Fibroblast of skin of left quadriceps (primary cell): ENCODE results near the gene NF1.
A peak's percentile ranks its signal among the peaks of the same experiment; 100 is the strongest.

Source experiments
- DNase-seq, 2 experiments: peaks; one replicate each; pipeline ENCODE4 v3.0.0-alpha.2; 2013; ENCODE audit warnings: low read depth in 2 of 2

The NF1 gene

DNA sequence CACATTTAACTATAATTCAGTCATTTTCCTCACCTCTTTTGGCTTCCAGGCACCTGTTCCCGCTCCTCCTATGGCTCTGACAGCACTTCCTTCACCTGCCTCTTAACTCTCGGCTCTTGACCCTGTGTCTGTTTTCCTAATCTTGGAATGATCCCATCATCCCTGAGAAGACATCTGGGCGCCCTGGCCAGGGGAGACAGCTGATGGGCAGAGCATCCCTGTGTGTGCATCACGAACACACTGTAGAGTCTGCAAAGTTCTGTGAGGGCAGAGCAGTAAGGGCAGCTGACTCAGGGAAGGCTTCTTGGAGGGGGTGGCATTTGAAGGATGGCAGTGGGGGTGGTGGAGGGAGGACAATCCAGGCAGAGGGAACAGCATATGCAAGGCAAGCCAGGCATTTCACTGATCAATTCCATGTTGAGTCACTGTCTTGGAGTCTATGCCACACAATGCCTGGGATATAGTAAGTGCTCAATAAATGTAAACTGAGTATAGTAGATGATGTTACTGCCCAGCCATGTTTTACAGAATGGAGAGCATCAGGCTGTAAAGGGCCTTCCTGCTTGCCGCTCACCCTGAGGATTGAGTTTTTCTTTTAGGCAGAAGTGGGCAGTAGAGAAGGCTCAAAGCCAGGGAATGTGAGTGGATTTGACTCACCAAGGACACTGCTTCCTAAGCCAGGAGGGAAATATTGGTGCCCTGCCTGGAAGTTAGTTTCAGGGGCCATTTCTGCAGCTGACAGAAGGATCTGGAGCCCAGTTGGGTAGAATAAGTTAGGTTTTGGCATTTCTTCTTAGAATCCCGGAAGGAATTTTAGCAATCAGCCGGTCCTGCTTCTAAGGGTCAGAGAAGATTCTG is 290.9 kb downstream of the NF1 start:
- no peak for DNase-seq

DNA sequence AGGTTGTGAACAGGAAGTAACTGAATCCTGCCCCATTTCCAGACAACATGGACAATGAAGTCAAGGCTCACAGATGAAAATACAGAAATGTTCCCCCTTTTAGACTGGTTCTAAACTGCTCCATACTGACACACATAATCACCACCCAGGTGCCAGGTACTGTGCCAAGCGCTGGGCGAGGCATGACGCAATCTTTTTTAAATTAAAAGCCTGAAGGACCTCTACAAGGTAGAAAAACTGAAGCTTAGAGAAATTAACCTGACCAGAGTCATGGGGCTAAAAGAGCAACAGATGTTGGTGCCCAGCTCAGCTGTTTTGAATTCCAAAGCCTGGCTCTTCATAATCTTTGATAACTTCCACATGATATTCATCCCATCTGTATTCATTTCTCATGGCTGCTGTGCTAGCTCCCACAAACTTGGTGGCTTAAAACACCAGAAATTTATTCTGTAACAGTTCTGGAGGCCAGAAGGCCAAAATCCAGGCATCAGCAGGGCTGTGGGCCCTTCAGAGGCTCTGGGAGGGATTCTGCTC is 291.8 kb downstream of the NF1 start:
- no peak for DNase-seq

DNA sequence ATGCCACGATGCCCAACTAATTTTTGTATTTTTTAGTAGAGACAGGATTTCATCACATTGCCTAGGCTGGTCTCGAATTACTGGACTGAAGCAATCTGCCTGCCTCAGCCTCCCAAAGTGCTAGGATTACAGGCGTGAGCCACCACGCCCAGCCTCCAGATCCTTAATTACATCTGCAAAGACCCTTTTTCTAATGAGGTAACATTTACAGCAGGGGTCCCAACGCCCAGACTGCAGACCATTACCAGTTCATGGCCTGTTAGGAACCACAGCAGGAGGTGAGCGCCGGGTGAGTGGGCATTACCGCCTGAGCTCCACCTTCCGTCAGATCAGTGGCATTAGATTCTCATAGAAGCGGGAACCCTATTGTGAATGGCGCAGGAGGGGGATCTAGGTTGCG is 292.7 kb downstream of the NF1 start:
- no peak for DNase-seq

DNA sequence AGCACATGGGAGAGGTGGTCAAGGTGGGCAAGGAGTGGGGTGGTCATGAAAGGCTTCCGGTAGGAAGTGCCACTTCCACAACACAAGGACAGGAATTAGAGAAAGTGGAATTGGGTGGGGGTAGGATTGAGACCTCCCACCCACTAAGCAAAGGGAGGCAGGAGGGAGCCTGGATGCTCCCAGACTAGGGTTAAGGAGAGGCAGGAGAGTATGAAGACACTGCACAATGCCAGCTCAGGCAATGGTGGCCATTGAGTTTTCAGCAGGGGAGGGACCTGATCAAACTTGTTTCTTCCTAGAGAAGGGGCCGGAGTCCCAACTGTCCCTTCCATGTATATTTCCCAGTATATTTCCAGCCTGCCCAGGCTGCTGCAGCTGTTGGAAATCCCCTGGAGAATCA is 293.6 kb downstream of the NF1 start:
- DNase-seq = no peak

DNA sequence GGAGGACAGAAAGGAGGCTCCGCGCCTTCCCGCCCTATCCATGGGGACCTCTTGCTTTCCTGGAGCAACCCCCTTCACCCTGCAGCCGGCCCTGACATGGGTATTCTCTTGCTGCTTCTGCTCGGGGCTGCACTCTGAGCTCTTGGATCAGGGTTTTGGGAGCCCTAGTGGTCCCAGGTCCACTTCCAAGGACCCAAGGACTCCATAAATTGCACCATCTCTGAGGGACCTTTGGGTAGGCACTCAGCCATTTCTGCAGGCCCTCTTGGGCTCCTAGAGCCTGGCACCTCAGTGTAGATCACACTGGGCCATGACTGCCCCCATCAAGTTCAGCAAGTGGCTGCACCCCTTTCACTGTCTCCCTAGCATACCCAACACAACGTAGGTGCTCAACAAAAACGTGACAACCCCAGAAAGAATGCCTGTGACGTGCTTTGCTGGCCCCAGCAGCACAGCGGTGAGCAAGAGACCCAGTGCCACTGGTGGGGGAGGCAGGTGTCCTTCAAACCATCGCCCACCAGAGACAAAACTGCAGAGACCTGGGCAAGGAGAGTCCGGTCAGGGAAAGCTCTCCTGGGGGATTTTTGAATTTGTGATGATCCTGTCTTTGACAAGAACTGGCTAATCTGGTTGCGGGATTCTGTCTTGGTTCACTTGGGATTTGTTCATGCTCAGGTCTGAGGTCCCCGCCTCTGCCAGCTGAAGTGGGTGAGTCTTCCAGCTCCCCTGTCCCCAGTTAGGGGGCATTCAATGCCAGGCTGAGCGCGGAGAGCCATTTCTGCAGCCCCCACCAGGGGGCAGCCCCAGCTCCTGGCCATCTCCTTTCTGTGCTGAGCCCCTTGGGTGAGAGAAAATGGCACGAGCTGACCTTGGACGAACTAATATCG is 294.2 kb downstream of the NF1 start:
- no peak for DNase-seq

DNA sequence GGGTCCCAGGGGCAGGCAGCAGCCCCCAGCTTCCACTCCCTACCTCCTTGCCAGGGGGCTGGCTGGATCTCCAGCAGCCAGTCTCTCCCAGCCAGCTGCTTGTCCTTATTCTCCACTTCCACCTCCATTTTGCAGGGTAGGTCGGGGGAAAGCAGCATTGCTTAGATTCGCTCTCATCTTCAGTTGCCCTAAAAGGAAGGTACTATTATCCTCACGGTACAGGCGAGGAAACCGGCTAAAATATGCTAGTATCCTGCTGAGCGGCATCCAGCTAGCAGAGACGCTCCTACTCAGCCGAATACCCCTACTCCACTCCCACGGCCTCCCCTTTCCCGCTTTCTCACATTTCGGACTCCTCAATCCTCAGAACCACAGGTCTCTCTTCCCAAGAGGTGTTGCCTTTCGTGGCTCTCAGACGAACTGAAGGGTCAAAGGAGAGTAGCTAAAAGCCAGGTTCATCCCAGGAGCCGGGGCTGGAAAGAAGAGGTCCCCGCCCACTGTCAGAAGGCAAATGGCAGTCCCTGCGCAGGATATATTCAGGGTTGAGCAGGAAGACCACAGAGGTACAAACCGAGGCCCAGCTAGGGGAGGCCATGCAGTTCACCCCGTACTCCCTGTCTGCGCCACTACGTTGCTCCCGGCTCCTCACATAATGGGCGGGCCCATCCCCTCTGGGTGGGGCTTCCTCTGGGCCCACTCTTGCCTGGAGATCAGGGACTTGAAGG is 295.0 kb downstream of the NF1 start:
- no peak for DNase-seq

DNA sequence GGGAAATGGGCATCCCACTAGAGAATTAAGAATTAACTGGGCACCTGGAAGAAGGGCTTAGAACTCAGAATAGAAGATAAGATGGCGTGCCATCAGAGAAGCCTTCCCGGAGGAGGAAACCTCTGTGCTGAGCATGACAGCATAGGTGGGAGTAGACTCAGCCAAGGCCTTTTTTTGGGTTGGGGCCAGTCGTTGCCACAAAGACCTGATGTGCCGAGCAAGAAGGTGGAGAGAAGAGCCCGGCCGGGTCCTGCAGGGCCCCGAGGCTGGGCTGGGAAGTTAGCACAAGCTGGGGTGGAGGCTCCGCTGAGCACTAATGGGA is 295.6 kb downstream of the NF1 start:
- DNase-seq = no peak

DNA sequence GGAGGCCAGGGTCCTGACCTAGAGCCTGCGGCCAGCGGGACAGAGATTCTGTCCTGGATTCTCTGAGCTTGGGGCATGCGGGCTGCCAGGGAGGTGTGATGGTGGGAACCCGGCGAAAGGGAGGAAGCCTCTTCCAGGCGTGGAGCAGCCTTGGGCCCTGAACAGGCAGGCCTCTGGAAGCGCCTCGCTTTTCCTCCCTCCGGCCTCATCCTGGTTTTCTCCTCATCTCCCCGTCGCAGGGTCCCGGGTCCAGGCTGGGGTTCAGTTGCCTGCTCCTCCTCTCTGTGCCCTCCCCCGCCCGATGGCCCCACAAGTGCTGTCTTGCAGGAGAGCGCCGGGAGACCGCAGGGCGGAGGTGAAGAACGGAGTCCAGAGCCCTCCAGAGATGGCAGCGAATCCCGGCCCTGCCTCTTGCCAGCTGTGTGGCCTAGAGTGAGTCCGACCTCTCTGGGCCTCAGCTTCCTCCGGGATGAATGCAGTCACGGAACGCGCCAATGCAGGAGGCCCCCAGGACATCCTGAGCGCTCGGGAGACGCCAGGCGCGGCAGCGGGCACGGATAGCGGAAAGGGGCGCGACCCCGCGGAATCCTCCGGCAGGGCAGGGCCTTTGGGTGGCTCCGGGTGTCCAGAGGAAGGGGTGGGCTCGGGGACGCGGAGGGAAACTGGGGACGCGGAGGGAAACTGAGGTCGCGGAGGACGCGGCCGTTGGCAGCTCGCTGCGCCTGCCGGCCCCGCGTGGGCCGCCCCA is 296.1 kb downstream of the NF1 start:
- DNase-seq = no peak

DNA sequence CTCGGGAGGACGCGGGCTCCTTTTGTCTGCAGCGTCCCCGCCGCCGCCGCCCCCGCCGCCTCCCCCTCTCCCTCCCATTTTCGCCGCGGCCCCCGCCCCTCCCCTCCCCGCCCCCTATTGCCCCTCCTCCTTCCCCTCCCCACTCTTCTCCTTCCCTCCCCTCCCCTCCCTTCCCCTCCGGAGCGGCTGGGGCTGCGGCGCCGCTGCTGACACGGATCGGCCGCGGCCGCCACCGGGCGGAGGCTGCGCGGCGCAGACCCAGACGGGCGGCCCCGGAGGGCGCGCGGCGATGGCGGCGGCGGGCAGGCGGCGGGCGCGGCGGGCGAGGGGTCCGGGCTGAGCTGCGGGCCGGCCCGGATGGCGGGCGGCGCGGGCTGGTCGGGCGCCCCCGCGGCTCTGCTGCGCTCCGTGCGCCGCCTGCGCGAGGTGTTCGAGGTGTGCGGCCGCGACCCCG is 296.7 kb downstream of the NF1 start, which contains the start of gene RAB11FIP4:
TSS of gene RAB11FIP4 (plus strand) at position 180 of the 454 bp plus-strand sequence. CDS start at position 358, 178 bp downstream.
- DNase-seq = peak in 1 of 2 experiments; percentile 12

DNA sequence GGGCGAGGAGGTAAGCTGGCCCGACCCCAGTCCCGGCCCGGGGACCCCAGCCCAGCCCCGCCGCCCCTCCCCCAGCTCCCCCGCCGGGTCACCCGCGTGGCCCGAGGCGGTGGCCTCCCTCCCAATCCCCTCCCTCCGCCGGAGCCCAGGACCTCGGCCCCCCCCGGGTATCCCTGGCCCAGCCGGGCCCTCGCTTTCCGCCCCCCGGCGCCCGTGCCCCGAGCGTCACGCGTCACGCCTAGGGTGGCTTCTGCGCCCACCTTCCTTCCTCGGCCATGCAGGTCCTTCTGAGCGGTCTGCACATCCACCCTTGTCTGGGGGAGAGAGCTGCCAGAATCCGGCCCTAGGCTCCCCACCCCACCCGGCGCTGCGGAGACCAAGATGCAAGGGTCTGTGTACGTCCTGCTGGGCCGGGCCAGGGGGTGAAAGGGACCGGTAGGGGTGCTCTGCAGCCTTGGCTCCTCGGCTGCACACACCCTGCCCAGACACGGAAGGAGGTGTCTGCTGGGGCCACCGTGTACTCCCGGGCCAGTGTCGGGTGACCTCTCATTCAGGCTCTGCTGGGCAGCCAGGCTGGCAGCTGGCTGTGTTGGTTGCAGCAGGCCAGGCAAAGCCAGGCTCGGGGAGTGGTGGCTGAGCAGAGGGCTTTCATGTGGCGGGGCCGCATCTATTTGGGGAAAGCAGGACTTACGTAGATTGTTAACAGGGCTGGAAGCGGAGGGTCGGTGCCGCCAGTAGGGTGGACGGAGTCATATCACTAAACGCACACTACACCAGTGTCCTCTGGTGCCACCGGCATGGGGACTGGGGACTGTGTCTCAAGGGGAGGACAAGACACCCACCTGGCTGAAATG is 297.5 kb downstream of the NF1 start:
- no peak for DNase-seq

DNA sequence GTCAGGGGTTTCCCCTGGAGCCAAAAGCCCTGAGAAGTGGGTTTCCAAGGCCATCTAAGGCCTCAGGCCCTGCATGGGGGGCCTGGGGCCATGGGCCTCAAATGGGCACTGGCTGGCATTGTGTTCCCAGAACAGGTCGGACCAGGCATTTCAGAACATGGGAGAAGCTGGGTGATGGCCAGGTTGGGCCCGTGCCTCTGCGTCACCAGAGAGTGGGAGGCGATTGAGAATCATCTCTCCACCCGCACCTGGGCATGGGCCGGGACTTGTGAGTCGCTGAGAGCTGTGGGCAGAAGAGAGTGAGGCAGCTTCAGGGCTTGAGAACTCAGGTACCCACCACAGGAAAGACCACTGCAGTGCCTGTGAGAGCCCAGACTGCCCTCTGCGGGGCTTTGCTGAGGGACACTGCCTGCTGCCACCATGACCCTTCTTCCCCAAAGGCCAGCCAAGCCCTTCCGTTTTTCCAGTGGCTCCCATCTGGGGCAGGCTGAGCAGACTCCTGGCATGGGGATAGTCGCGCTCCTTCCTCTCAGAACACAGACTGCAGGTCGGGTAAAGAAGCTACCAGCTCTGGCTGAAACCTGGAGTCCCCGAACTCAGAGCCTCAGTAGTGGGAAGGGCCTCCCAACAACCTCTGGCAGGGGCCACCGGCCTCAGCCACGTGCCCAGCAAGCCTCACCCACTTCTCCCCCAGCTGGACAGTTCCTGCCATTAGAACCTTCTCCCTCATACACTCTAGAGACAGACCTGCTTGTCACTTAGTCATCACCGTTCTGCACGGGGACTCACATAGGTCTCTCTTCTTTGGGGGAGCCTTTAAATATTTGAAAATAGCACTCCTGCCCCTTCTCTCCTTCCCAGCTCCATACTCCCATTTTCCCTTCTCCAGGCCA is 298.3 kb downstream of the NF1 start:
- no peak for DNase-seq

DNA sequence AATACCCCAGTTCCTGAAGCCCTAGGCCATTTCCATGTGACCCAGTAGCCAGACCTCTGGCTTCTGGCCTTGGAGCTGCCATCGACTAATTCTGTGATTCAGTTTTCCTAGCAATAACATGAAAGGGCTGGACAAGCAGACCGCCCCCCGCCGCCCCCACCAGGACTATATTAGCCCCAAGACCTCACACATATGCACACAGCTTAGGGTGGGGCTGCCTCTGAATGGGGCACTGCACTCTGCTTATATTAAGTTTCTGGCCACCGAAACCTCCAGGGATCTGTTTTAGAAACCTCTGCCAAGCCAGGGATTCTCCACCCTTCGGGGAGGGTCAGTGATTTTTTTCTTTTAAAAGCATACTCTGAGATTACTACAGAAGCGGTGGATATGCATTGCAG is 299.0 kb downstream of the NF1 start:
- DNase-seq = no peak

DNA sequence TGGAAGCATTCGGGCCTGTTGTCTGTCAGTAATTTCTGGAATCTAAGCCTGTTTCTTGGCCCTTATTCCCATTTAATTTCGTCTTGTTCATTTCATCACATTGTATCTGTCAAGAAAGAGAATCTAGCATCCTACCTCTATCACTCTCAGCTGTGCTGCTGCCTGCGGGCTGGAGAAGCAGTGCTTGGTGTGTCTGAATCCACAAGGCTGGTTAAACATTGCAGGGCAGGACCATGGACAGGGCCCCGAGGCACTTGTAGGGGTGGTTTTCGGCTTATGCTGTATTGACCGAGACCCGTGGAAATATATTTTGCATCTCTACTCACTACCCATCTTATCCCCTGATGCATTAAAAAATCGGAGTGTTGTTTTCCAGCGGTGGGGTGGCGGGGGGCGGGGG is 299.8 kb downstream of the NF1 start:
- DNase-seq = peak; percentile 43 to 47

DNA sequence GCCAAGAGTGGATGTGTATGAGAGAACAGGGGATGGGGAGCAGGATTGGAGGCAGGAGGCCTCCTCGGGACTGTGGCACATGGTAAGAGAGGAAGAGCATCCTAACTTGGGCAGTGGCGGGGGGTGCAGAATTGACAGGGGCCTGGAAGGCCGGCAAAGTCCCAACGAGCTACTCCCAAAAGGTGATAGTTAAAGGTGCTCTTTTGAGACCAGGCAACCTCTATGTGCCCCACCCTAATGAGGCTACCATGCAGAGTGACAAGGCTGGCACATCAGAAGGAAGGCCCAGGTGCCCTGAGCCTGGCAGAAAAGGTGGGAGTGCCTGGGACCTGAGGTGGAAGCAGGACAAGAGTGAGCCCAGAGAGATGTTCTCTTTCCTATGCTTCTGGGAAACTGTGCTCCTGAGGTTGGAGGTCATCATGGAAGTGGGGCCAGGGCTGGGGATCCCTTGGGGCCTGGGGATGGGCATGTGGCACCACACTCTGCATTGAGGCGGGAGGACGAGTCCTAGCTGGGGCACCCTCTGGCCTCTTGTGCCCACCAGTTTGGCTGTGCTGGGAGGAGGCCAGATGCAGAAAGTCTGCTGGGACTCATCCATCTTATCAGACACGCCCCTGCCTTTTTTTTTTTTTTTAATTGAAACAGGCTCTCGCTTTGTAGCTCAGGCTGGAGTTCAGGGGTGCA is 302.6 kb downstream of the NF1 start:
- DNase-seq = no peak

DNA sequence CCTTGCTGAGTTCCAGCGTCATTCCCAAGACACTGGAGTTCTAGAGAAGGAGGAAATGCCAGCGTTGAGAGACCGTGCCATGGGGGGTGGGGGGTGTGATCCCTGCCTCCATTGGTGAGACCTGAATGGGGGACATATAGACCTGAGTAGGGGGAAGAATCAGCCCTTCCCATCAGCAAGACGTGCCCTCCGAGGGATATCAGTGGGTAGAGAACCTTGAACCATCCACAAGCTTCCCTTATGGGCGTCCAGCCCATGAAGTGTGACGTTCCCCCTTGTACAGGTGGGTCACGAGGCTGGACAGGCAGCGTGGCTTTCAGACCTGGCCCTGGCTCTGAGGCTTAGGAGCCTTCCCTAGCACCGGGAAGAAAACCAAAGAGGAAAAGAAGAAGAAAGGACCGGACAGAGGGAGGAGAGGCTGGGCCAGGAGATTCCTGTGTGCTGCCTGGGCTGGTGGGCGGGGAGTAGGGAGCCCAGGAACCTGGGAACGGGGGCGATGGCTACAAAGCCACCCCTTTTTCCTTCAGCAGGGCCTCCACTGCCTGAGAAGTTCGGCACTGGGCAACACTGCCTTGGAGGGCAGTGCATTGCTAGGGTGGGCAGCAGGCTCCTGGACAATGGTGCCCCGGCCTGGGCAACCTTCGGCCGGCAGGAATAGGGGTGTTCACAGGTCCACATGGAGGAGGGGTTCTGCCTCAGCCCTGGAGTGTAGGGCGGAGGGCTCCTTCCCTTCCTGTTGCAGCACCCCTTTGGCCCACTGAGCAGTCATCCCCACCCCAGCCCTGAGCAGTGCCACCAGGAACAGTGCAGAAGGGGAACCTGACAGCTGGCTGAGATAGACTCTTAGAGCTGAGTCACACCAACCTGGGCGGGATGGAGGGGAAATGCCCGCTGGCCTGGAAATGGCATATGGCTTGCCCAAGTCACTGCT is 303.9 kb downstream of the NF1 start:
- no peak for DNase-seq

DNA sequence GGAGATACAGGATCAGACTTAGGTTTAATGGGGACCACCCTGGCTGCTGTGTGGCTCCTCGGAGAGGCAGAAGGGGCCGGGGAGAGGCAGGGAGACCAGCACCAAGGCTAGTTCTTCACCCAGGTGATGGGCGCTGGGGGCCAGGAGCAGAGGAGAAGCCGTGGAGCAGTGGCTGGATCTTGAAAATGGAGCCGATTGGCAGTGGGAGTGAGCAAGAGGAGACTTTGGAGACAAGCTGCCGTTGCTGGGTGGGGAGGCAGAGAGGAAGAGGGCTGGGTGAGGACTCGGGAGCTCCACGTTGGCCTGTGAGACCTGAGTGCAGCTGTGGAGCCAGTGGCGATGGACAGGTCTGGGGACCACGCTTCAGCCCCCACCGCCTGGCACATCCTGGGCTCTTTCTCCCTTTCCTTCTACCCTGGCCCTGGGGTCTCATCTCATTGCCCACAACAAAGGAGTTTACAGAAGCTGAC is 305.7 kb downstream of the NF1 start:
- DNase-seq = no peak
